ENCODE data around the gene RPL23.

The RPL23 gene

DNA sequence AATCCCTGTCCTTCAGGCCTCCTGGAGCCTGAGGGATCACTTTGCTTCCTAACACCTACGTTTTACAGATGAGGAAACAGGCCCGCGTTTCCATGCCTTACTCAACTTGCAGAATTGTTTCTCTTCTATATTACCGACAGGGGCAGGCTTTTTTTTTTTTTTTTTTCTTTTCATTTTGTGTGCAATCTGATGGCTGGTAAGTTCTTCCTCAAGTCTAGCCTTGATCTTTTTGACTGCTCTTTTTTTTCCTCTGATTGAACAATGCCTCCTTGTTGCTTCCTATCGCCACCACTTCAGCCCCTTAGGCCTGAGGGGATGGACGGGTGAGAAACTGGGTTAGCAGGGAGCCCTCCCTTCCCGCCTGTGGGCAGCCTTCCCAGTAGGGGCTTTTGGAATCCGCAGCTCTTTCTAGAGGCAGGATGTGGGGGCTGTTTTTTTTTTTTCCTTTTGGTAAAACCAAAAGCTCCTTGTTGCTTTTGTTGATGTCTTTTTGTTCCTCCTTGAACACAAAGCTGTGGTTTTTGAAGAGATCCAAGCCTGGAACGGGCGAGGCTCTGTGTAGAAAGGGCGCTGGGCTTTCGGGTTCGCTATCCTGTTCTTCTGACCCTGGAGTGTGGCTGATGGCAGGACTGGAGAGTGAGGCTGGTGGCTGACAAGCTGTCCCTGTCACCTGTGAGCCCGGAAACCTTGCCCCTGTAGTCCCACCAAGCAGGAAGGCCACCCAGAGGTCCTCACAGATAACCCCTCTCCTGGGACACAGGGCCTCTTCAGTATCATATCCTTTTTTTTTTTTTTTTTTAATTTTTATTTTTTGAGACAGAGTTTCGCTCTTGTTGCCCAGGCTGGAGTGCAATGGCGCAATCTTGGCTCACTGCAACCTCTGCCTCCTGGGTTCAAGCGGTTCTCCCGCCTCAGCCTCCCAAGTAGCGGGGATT is 30.3 kb upstream of the RPL23 start:
- DNase-seq (ENCODE audit: low read depth, low spot score), result peak; percentile 83

DNA sequence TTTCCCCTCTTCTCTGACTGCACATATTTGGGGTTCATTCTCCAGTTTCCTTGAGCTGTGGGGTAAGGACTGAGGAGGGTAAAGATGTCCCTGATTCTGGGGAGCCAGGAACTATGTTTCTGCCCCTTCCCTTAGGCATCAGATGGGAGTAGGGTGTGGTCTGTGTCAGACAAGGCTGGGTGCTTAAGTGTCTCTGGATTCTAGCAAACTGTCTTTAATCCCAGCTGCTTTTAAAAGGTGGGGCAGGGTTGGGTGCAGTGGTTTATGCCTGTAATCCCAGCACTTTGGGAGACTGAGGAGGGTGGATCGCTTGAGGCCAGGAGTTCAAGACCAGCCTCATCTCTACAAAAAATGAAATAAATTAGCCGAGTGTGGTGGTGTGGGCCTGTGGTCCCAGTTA is 29.3 kb upstream of the RPL23 start:
- no peak for DNase-seq (ENCODE audit: low read depth, low spot score)

DNA sequence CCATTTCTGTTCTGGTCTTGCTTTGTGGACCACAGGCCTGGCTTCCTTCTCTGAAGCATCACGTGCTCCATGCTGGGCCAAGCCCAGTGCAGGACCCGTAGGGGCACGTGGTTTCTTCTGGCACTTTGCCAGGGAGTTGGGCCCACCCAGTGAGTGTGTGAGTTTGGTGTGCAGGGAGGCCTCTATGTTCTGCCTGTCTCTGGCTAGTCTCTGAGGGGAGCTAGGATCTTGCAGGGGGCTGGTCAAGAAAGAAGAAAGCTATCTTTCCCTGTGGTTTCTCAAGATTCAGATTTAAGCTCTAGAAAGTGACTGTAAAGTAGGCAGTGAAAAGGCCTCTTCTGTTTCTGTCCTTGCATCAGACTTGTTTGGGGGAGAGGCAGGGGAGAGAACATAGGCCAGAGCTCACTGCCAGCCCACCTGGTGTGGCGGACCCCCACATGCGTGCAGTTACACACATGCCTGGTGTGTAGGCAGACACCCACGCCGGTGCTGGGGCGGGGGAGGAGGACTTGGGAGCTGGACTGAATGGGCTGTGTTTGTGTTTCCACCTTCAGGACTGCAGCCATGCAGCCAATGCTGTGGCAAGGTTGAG is 28.2 kb upstream of the RPL23 start:
- DNase-seq (ENCODE audit: low read depth, low spot score), result peak; percentile 81

GRCh38 chr17:38879878-38880665 is 26.6 kb upstream of the RPL23 start:
- peak; percentile 94 for DNase-seq (ENCODE audit: low read depth, low spot score)

DNA sequence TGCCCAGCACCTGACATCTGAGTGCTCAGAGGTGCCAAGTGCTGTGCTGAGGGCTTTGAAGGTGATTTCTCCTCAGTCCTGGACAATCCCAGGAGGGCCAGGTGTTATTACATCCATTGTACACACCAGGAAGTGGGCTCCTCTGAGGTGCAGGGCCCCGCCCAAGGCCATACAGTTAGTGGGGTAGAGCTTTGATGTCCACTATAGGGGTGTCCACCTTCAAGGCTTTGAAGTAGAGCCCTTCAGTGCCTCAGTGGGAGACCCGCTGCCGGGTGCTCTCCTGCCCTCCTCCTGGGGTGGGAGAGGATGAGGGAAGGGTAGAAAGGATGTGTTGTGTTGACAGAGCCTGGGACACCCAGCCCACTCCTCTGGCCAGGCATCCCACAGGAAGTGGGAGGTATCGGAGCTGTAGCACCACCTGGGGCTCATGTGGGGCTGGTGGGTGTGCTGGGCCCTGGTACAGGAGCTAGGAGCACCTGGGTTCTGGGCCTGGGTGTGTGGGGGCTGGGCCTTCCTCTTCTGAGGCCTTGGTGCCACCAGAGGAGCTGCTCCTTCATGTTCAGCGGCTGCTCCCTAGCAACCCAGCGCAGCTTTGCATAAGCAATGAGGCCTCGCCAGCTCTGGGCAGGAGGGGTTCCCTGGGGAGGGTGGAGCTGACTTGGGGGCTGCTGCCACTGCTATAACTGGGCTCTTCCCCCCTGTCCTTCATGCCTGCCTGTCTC is 23.8 kb upstream of the RPL23 start:
- no peak for DNase-seq (ENCODE audit: low read depth, low spot score)

DNA sequence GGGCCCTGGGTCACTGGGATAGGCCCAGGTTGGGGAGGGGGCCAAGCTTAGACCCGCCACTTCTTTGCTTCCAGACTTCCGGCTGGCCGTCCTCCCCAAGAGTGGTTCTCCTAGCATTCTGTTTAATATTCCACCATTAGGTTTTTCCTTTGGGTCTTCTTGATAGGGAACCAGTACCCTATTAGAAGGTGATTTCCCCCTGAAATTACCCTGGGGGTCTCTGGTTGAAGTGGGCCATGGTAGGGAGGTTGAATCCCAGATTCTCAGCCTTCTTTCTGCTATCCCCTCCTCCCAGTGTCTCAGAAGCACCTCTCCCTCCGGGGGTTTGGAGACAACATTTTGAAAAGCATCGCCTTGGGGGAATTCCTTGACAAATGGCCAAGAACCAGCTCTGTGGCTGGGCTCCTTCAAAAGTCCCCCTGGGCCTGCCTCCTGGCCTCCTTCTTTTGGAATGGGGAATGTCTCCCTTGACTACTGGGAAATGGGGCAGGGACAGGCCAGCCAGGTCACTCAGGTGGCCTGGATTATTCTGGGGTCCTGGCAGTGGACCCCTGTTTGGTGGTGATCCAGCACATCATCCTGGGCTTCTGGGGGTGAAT is 22.1 kb upstream of the RPL23 start:
- DNase-seq (ENCODE audit: low read depth, low spot score), result peak; percentile 65

DNA sequence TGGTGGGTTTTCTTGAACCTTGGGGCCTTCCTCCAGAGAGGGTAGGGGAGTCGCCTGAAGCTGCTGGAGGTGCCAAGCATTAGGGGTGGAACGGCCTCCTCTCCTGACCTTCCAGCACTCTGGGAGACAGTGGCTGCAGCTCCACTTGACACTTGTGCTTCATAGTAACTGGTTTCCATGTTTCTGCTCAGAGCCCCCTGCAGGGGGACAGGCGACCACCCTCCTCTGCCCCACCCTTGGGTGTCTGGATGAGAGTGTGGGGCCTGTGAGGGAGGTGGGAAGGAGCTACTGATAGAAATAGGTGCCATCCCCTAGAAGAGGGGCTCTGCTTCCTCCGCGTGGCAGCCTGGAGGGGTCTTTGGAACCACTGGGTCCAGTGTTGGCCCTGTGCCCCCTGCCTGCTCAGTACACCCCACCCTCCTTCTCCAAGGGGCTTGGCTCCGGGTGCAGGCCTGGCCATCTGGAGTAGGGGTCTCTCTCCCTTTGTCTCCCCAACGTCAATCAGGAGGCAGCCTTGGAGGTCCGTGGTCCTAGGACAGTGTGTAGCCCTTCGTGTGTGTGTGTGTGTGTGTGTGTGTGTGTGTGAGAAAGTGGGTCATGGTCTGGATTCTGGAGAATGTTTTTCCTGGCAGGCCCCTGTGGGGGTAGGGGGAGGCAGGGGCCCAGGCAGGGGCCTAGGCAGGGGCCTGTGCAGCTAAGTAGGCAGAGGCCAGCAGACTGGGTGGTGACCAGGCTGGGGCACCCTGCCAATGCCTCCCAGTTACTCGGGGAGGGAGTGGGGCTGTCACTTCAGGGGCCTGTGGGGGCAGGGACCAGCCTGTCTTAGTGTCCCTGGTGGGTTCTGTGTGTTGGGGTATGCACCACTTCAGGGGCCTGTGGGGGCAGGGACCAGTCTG is 21.2 kb upstream of the RPL23 start:
- DNase-seq (ENCODE audit: low read depth, low spot score), result peak; percentile 72

DNA sequence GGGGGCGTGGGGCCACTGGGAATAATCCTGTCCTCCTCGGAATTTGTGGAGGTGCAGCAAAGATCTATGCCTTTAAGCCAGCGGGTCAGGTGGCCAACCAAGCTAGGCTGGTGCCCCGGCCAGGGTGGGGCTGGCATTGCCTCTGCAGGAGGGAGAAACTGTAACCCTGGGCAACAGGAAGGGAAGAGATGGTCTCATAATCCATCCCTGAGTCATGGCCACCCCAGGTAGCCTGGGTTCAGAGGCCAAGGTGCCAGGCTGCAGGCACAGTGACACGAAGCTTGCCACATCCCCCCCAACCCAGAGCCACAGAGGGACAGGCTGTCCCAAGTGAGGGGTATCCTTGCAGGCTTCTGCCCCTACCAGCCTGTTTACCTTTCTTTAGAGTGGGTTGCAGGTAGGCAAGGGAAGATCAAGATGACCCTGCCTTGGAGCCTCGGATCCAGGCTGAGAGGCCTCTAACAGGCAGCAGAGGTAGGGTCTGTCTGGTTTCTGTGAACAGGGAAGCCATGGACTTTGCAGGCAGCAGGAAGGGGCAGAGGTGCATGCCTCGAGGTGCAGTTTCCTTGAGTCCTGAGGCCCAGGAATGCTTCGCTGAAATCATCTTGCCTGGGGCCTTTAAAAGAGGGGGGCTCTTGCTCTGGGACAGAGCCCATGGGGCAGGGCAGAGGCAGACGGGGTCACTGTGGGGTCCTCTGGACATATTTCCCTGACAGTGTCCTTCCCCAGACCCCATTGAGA is 20.3 kb upstream of the RPL23 start:
- no peak for DNase-seq (ENCODE audit: low read depth, low spot score)

DNA sequence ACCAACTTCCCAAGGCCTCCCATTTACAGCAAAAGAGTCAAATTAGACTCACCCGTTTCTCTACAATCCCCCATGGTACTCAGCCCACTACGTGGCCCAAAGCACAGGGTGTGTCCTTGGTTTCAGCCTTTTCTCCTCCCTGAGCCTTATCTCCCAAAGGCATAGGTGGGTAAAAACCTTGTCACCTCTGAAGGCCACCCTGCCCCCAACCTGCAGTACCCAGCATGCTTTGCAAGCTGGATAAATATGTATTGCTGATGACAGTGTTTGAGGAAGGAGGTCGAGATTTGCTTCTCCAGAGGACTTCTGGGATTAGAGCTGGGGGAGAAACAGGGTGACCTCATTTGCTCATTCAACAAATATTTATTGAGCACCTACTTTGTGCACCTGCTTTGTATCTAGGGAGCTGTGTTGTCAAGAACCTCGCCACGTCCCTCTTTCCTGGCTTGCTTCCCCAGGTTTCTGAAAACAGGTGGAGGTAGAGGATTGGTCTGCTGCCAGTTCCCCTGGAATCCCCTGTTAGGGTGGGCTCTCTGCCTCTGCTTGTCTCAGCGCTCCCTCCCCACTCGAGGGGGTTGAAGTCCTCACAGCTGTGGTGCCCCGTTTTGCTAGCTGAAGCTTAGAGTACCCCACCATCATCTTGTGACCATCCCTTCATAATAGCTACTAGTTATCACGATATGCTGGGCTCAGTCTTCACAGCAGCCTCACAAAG is 19.3 kb upstream of the RPL23 start:
- DNase-seq (ENCODE audit: low read depth, low spot score), result no peak

DNA sequence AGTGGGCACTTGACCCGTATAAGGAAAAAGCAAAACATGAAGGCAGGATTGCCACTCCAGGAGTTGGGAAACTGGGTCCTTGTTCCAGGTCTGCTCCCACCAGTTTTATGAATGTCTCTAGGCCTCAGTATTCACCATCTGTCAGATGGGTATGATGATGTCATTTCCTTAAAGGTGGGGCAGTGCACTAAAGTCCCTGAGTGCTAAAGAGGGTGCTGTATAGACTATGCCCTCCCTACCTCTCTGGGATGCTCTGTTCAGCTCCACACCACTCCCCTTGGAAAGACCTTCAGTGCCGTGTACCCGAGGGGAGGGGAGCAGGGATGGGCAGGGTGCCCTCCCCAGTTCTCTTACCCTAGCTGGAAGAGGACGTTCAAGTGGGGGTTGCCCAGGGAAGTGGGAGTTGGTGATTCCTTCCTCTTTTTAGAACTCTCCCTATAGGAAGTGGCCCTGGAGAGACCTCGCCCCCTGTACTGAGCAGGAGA is 18.5 kb upstream of the RPL23 start:
- DNase-seq (ENCODE audit: low read depth, low spot score), result no peak

DNA sequence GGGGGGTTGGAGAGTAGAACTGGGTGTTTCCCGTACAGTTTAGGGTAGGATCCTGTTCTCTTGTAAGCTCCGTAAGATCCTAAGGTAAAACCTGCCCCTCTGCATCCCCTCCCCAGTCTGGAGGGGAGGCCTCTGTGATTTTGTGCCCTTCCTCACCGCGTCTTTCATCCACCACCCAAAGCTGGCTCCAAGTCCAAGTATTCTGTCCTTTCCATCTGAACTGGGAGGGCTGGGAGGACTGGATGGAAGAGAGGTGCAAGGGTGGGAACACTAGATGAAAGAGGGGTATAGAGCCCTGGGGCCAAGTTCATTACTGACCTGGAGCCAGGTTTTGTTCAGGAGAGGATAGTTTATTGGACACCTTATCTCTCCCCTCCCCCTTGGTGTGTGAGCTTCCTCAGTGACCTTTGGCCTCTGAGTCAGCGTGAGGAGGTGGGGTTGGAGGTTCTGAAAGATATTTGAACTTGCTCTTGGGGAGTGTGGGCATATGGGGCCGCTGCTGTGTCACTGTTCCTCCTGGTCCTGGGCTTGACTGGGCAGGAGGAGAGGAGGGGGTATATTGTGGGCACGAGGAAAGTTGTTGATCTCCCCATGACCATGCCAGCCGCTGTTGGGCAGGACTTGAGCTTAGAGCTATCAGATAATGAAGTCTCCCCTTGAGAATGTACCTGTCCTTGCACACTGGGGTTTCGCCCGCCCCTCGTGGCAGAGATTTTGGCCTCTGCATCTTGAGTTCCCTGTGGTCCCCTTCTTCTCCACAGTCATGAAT is 17.9 kb upstream of the RPL23 start:
- DNase-seq (ENCODE audit: low read depth, low spot score), result peak; percentile 69

GRCh38 chr17:38870259-38871165 is 17.0 kb upstream of the RPL23 start:
- peak; percentile 58 for DNase-seq (ENCODE audit: low read depth, low spot score)

GRCh38 chr17:38869526-38870258 is 16.2 kb upstream of the RPL23 start, which contains the start of gene LASP1:
LASP1 (plus strand) TSS chr17:38870058; CDS start chr17:38870190, 132 bp downstream.
- peak; percentile 96 for DNase-seq (ENCODE audit: low read depth, low spot score)

DNA sequence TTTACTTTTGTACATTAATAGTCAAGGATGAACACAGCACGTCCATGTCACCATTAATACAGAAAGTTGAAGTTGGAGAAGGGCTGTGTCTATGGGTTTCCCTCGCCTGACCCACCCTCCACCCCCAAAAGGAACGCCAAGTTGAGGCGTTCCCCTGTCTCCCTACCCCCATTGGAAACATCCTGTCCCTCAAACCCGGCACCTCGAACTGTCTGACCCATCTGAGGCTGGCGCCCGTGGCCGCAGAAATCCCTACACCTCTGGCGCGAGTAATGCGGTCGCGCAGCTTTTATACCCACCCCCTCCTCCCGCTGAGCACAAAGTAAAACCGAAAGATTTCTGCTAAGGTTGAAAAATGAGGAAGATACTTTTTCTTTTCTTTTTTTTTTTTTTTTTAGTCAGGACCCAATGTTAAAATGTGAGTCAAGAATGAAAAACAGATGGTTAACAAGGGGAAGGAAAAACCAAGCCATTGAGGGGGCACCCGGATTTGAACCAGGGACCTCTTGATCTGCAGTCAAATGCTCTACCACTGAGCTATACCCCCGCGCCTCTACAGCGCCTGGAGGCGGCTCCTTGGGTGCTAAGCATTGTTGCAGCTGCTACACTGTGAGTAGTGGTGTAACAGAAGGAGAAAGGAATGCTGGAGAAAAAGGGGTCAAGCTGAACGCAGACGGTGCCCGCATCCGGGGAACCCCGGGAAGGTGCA is 15.4 kb upstream of the RPL23 start:
- DNase-seq (ENCODE audit: low read depth, low spot score), result peak; percentile 93

Data from astrocyte of the hippocampus (primary cell).